HS-27A (cell line): ENCODE data around the gene HNRNPH1.
A peak's percentile ranks its signal among the peaks of the same experiment; 100 is the strongest.

Source experiments
- DNase-seq: peaks from one replicate; pipeline ENCODE4 v3.0.0-alpha.2; 2012; ENCODE audit warnings: low read depth, missing footprints

Gene HNRNPH1

GRCh38 chr5:179623906-179624741 lies 653 bp upstream of the HNRNPH1 start:
- DNase-seq: peak; percentile 47

- DNase-seq: no peak
These were observed 1.8 kb downstream of the HNRNPH1 start for GRCh38 chr5:179621551-179622214.

- DNase-seq: no peak
These were observed 2.6 kb downstream of the HNRNPH1 start for GRCh38 chr5:179620703-179621350.

- no peak for DNase-seq
These were observed 3.2 kb downstream of the HNRNPH1 start for GRCh38 chr5:179620293-179620692.

- no peak for DNase-seq
These were observed 3.7 kb downstream of the HNRNPH1 start for GRCh38 chr5:179619776-179620175.

- no peak for DNase-seq
These were observed 4.4 kb downstream of the HNRNPH1 start for GRCh38 chr5:179618923-179619554.

GRCh38 chr5:179617930-179618329 lies 5.5 kb downstream of the HNRNPH1 start:
- DNase-seq: no peak

GRCh38 chr5:179616002-179616594 lies 7.4 kb downstream of the HNRNPH1 start:
- DNase-seq: no peak

GRCh38 chr5:179615203-179615602 lies 8.3 kb downstream of the HNRNPH1 start:
- no peak for DNase-seq

- no peak for DNase-seq
These were observed 8.7 kb downstream of the HNRNPH1 start for GRCh38 chr5:179614745-179615144.

GRCh38 chr5:179613460-179614071 lies 9.9 kb downstream of the HNRNPH1 start:
- DNase-seq: no peak

- no peak for DNase-seq
These were observed 10.7 kb downstream of the HNRNPH1 start for GRCh38 chr5:179612577-179613459.

GRCh38 chr5:179610903-179611265 lies 12.6 kb downstream of the HNRNPH1 start:
- no peak for DNase-seq

GRCh38 chr5:179610109-179610902 lies 13.2 kb downstream of the HNRNPH1 start:
- DNase-seq: no peak

- DNase-seq: no peak
These were observed 13.7 kb downstream of the HNRNPH1 start for GRCh38 chr5:179609834-179610108.

GRCh38 chr5:179608131-179608581 lies 15.3 kb downstream of the HNRNPH1 start:
- DNase-seq: no peak

GRCh38 chr5:179607160-179607931 lies 16.1 kb downstream of the HNRNPH1 start:
- no peak for DNase-seq

GRCh38 chr5:179606910-179607159 lies 16.6 kb downstream of the HNRNPH1 start:
- DNase-seq: no peak

GRCh38 chr5:179606071-179606909 lies 17.2 kb downstream of the HNRNPH1 start:
- DNase-seq: no peak
